VCaP (cell line): Measurements from ENCODE around the gene FANCE.
A peak's percentile ranks its signal among the peaks of the same experiment; 100 is the strongest.

ENCODE experiments used
- H3K27ac ChIP-seq: fragments of 450-650 bp; 2 replicates; pipeline ENCODE4 v1.5.1; 2017
- CTCF ChIP-seq: fragments of 450-650 bp; conservative IDR thresholded peaks from 2 replicates; pipeline ENCODE4 v1.5.1; 2017; ENCODE audit warnings: mild to moderate bottlenecking, moderate library complexity

The FANCE gene

GRCh38 chr6:35457907-35458306 lies 5.8 kb downstream of the FANCE start:
- no peak overlapping the region for H3K27ac ChIP-seq
- no peak for TF ChIP-seq CTCF

GRCh38 chr6:35461270-35461669 lies 9.1 kb downstream of the FANCE start:
- peak overlapping the region; percentile 30; the same call in 1 of the 2 replicates for H3K27ac ChIP-seq
- no peak for TF ChIP-seq CTCF

GRCh38 chr6:35463292-35463691 lies 11.2 kb downstream of the FANCE start:
- no peak for TF ChIP-seq CTCF

GRCh38 chr6:35465646-35466045 lies 13.5 kb downstream of the FANCE start:
- H3K27ac ChIP-seq = no peak overlapping the region
- no peak for TF ChIP-seq CTCF

More at GRCh38 chr6:35463292-35463691, 11.2 kb downstream of the FANCE start:
- no peak overlapping the region for H3K27ac ChIP-seq

GRCh38 chr6:35468181-35468979 lies 16.2 kb downstream of the FANCE start, which contains the start of gene RPL10A:
TSS of gene RPL10A (plus strand) at chr6:35468401. CDS start at chr6:35468435, 34 bp downstream.
- peak within 1 kb of the TSS; percentile 96 for H3K27ac ChIP-seq
- peak; percentile 94 for TF ChIP-seq CTCF

- peak overlapping the region; percentile 96 for H3K27ac ChIP-seq
- TF ChIP-seq CTCF = no peak
Measured at GRCh38 chr6:35468980-35469750, 17.0 kb downstream of the FANCE start.
